A172 (cell line): ENCODE data around the gene WDCP. TPM values are rescaled to one million over a fixed set of nuclear protein-coding genes. Genes with fewer than 3 reads are reported as not detected.
"Not testable (repeated sequence)": the region's sequence is repeated elsewhere in the genome, so short reads cannot be mapped to it uniquely, and the experiment has no call there.

Experiments used
- DNase-seq: peaks from one replicate; pipeline ENCODE4 v3.0.0-alpha.2; 2015; ENCODE audit warnings: low spot score
- total RNA-seq: library from RNA; depleted of rRNA; stranded (reverse); fragments of >200 nt; shearing (Covaris generic); gene quantifications from 2 replicates; pipeline ENCODE4 v1.2.3, GENCODE V29; 2014

Gene WDCP
- total RNA-seq, 1 experiment from 2014 or later: 10.7 TPM

- no peak for DNase-seq
These were observed 24.7 kb downstream of the WDCP start for GRCh38 chr2:24022324-24022974.

GRCh38 chr2:24021122-24021998 lies 25.8 kb downstream of the WDCP start:
- peak; percentile 34 for DNase-seq

GRCh38 chr2:24020244-24020643 lies 26.9 kb downstream of the WDCP start:
- DNase-seq: no peak

- no peak for DNase-seq
These were observed 27.5 kb downstream of the WDCP start for GRCh38 chr2:24019729-24020128.

- DNase-seq: no peak
These were observed 28.9 kb downstream of the WDCP start for GRCh38 chr2:24018241-24018640.

- DNase-seq: no peak
These were observed 29.5 kb downstream of the WDCP start for GRCh38 chr2:24017711-24018110.

GRCh38 chr2:24016853-24017703 lies 30.1 kb downstream of the WDCP start:
- DNase-seq: no peak

GRCh38 chr2:24016376-24016761 lies 30.8 kb downstream of the WDCP start:
- DNase-seq: no peak

GRCh38 chr2:24015562-24016375 lies 31.4 kb downstream of the WDCP start:
- peak; percentile 93 for DNase-seq

GRCh38 chr2:24014902-24015301 lies 32.3 kb downstream of the WDCP start:
- not testable (repeated sequence) for DNase-seq

GRCh38 chr2:24012521-24013188 lies 34.5 kb downstream of the WDCP start:
- DNase-seq: no peak

GRCh38 chr2:24011250-24012104 lies 35.7 kb downstream of the WDCP start:
- DNase-seq: no peak

- no peak for DNase-seq
These were observed 36.5 kb downstream of the WDCP start for GRCh38 chr2:24010477-24011249.

GRCh38 chr2:24009680-24010476 lies 37.3 kb downstream of the WDCP start, which contains the start of gene MFSD2B:
MFSD2B (plus strand) TSS chr2:24010085; CDS start chr2:24010097, 12 bp downstream.
- no peak for DNase-seq

GRCh38 chr2:24009367-24009679 lies 37.9 kb downstream of the WDCP start:
- DNase-seq: no peak

- no peak for DNase-seq
These were observed 38.4 kb downstream of the WDCP start for GRCh38 chr2:24008672-24009366.

GRCh38 chr2:24007693-24008092 lies 39.5 kb downstream of the WDCP start:
- no peak for DNase-seq

- no peak for DNase-seq
These were observed 52.6 kb downstream of the WDCP start for GRCh38 chr2:23994567-23994966.
